OCI-LY3 (cell line): Measurements from ENCODE around the gene LRPPRC.

Experiments
- CTCF ChIP-seq: fragments of 200-600, 300-600 bp; sonication (generic); IDR thresholded peaks from 2 replicates; pipeline ENCODE4 v1.5.1; 2014; ENCODE audit warnings: antibody characterized with exemption, low read length, low read depth
- EZH2phosphoT487 ChIP-seq: fragments of 200-600 bp; shearing (Covaris generic); IDR thresholded peaks from 2 replicates; pipeline ENCODE4 v1.6.1; 2018; ENCODE audit warnings: antibody characterized with exemption, mixed run types, low read depth

- no peak for TF ChIP-seq CTCF
- TF ChIP-seq EZH2phosphoT487, result no peak
Measured at GRCh38 chr2:43885132-43885632, 110.6 kb downstream of the LRPPRC start.
